ENCODE data around the gene CENPB. TPM values are rescaled to one million over a fixed set of nuclear protein-coding genes. Genes with fewer than 3 reads are reported as not detected.

The CENPB gene
- total and polyA plus RNA-seq, 2 of the 4 experiments (the other 2 are of a cell fraction), result 45.7 to 59.1 TPM

GRCh38 chr20:3755269-3755668, 31.3 kb downstream of the CENPB start:
- no peak overlapping the region for H3K18ac ChIP-seq (ENCODE audit: low read depth, low read length)
- H3K56ac ChIP-seq (ENCODE audit: extremely low read depth, insufficient read depth, low read length), result no peak overlapping the region
- DNase-seq (no peak), ATAC-seq (ENCODE audit: low read depth) (no peak)
- POLR2A ChIA-PET (ENCODE audit: unreplicated experiment), result no interaction called here
- no peak overlapping the region for H2AK9ac ChIP-seq (replicated peaks; ENCODE audit: low read depth, low read length, poor library complexity)
- H3K9me1 ChIP-seq (ENCODE audit: insufficient read depth, low read length), result peaks cover 5% of the 10 kb centered on the region
- H3K27ac ChIP-seq (ENCODE audit: insufficient read depth, low read length), result no peak overlapping the region
- H4K91ac ChIP-seq (ENCODE audit: insufficient read depth, low read depth, low read length), result no peak overlapping the region
- H4K5ac ChIP-seq (ENCODE audit: low read depth, low read length), result no peak overlapping the region
- no peak overlapping the region for H4K8ac ChIP-seq (ENCODE audit: low read depth in 2 of 2, low read length in 2 of 2)
- BruUV-seq (replicated peaks), result no TSS peak
- dilution Hi-C loops (cut with HindIII; ENCODE audit: low sequenced_read_pairs, unreplicated experiment), result no loop called here
- no peaks in the 10 kb centered on the region for H3K27me3 ChIP-seq (ENCODE audit: control insufficient read depth, insufficient read depth, low read length)
- no peak for TF ChIP-seq CEBPB (IDR thresholded peaks at IDR 0.05; ENCODE audit: low read depth, low read length)
- no peak for TF ChIP-seq RFX5 (IDR thresholded peaks at IDR 0.05; ENCODE audit: low read depth, low read length)
- no peak for TF ChIP-seq RAD21 (IDR thresholded peaks at IDR 0.05; ENCODE audit: low read length)
- TF ChIP-seq POLR2A (IDR thresholded peaks at IDR 0.05; ENCODE audit: low read depth, low read length), result no peak
- no peak for TF ChIP-seq MAZ (IDR thresholded peaks at IDR 0.05; ENCODE audit: borderline replicate concordance, low read depth, low read length)
- no peak for TF ChIP-seq NFE2L2 (IDR thresholded peaks at IDR 0.05; ENCODE audit: low read depth, low read length)
- TF ChIP-seq CTCF (conservative IDR thresholded peaks at IDR 0.05; ENCODE audit: low read depth, low read length), result no peak
- no peak for TF ChIP-seq USF2 (IDR thresholded peaks at IDR 0.05; ENCODE audit: low read depth, low read length)
- TF ChIP-seq MXI1 (IDR thresholded peaks at IDR 0.05; ENCODE audit: borderline replicate concordance, low read depth, low read length), result no peak
- no peak for TF ChIP-seq RCOR1 (IDR thresholded peaks at IDR 0.05; ENCODE audit: insufficient replicate concordance, low read length)
- no peak for TF ChIP-seq FOS (IDR thresholded peaks at IDR 0.05; ENCODE audit: low read depth, low read length)
- TF ChIP-seq, protein P1, sequence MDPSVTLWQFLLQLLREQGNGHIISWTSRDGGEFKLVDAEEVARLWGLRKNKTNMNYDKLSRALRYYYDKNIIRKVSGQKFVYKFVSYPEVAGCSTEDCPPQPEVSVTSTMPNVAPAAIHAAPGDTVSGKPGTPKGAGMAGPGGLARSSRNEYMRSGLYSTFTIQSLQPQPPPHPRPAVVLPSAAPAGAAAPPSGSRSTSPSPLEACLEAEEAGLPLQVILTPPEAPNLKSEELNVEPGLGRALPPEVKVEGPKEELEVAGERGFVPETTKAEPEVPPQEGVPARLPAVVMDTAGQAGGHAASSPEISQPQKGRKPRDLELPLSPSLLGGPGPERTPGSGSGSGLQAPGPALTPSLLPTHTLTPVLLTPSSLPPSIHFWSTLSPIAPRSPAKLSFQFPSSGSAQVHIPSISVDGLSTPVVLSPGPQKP (IDR thresholded peaks at IDR 0.05; ENCODE audit: borderline replicate concordance, low read depth, low read length), result no peak
- TF ChIP-seq CHD1 (IDR thresholded peaks at IDR 0.05; ENCODE audit: low read depth, low read length), result no peak
- TF ChIP-seq MAFK (IDR thresholded peaks at IDR 0.05; ENCODE audit: low read depth, low read length), result no peak
- TF ChIP-seq BHLHE40 (IDR thresholded peaks at IDR 0.05; ENCODE audit: low read depth, low read length), result no peak
- no peak for TF ChIP-seq SMC3 (IDR thresholded peaks at IDR 0.05; ENCODE audit: low read depth, low read length)
- peaks cover 0 to 6% of the 10 kb centered on the region in 2 experiments; a peak in 1 of 4 replicates for H3K79me1 ChIP-seq (ENCODE audit: low read depth in 1 of 2, low read length in 2 of 2)
- no peak overlapping the region for H2BK20ac ChIP-seq (ENCODE audit: low read depth, low read length)
- CTCF ChIA-PET, result no interaction called here
- no peak overlapping the region for H2BK15ac ChIP-seq (ENCODE audit: low read depth, low read length)
- H2BK5ac ChIP-seq (ENCODE audit: low read depth, low read length, poor library complexity, severe bottlenecking), result no peak overlapping the region
- no peak overlapping the region for H3K4ac ChIP-seq (ENCODE audit: low read depth, low read length)
- no peak overlapping the region for H3K4me3 ChIP-seq (ENCODE audit: insufficient read depth, low read depth, low read length)
- peaks cover 10% of the 10 kb centered on the region for H3K36me3 ChIP-seq (ENCODE audit: control insufficient read depth, insufficient read depth, low read length)
- no peak overlapping the region for H3K9ac ChIP-seq (ENCODE audit: low read depth, low read length)
- no peak overlapping the region for H2BK120ac ChIP-seq (ENCODE audit: low read depth, low read length)
- H3K23ac ChIP-seq (ENCODE audit: low read depth, low read length), result no peak overlapping the region
- 100% methylated on average over 1 of the region's 7 CpGs; no CpG with 5 or more reads in 1 of the 2 experiments for WGBS, 2 experiments (ENCODE audit: extremely low coverage in 2 of 2, insufficient read length in 1 of 2)
- no peak overlapping the region for H3K4me2 ChIP-seq (ENCODE audit: low read depth, low read length)
- intact Hi-C loops (cut with micrococcal nuclease), result no loop called here
- no peak overlapping the region for H2AFZ ChIP-seq (replicated peaks; ENCODE audit: low read length, poor library complexity)
- no peak overlapping the region for H3K14ac ChIP-seq (replicated peaks; ENCODE audit: low read depth, low read length)
- H3K4me1 ChIP-seq (ENCODE audit: control insufficient read depth, insufficient read depth, low read length), result no peaks in the 10 kb centered on the region
- no peak overlapping the region for H2AK5ac ChIP-seq (ENCODE audit: low read depth, low read length)
- peaks cover 14% of the 10 kb centered on the region; the same call in 1 of the 2 replicates for H4K20me1 ChIP-seq (ENCODE audit: insufficient read depth, low read length)
- in situ Hi-C loops (cut with MboI; ENCODE audit: low sequenced_read_pairs), result no loop called here
- no peaks in the 10 kb centered on the region for H3K9me3 ChIP-seq (ENCODE audit: control insufficient read depth, insufficient read depth, low read length)

All from IMR-90 (cell line).